Measurements from ENCODE around the gene CLIP4.
A peak's percentile ranks its signal among the peaks of the same experiment; 100 is the strongest.

CLIP4 gene

DNA sequence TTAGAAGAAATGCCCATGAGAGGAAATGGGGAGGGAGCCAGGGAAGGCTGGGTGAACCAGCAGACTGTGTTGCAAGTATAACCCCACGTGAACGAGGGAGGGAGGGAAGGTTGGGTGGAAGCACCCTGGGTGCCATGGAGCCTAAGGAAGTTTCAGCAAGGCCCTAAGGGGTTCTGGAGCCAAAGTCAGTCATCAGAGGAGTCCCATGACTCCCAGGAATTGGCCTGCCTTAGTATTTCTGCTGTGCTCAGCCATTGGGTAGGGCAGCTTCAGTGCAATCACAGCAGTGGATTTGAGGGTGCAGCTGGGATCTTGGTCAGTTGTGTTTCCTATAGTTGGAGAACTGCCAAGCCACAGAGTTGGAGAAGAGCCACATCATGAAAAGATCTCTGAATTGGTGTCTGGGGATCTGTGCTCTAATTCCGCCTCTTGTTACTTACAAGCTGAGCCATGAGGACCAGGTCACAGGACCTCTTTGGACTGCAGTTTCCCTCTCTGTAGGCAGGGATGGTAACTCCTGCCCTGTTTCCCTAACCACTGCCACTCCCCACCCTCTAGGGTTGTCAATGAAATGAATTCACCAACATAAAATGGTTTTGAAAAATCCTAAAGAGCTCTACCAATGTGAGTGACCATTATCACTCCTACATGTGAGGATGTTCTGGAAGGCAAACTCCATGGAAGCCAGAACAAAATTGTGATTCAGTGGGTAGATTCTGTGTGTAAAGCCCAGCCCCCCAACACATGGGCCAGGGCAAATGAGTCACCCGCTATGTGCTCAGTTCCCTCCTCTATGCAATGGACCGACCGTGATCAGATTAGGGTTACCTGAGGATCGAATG lies 108.9 kb downstream of the CLIP4 start:
- DNase-seq: peak in 1 of 2 experiments; percentile 17

DNA sequence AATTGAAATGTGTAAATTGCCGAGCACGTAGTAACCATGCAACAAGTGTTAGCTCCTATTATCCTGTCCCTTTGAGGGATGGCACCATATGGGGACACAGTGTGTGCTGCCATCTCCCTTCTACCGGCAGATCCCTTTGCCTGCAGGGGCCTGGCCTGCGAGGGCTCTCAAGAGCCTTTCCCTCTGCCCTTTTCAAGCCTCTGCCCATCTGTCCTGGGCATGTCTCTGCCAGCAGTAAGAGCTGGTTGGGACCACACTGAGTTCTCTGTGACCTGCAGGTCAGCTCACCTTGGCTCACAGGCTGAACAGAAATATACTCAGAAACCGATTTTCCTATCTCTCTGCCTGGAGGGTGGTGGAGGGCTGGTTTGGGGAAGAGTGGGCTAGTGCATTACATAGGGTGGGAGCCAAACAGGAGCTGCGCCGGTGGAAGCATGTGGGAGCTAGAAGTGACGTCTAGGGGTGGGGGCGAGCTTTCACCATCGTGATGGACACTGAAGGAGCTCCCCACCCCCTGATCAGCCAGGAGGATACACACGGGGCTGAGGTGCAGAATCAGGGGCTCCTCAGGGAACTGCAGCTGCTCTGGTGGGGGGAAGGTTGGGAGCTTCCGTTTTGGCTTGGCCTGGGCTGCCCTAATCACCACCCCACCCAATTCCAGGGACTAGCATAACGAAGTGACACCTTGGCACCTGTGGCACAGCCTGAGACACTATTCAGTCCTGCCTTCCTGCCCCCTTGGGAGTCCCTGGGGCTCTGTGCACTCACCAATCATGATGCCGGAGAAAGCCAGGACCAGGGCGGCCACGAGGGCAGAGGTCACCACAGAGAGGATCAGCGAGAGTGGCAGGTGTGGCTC lies 109.7 kb downstream of the CLIP4 start:
- DNase-seq: peak in 1 of 2 experiments; percentile 62

- no peak for DNase-seq
Measured at GRCh38 chr2:29225814-29226213, 110.6 kb downstream of the CLIP4 start.

DNA sequence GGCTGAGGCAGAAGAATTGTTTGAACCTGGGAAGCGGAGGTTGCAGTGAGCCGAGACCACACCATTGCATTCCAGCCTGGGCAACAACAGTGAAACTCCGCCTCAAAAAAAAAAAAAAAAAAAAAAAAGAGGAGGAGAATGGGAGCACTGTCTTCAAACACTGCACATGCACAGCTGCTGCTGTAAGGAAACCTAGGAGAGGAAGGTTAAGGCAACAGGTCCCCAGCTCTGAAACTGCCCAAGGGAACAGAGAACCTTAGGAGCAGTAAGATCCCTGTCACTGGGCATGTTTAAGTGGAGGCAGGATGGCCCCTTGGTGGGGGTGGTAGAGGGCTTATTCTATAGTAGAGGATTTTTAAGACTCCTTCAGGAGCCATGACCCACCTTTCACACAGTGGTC lies 111.2 kb downstream of the CLIP4 start:
- no peak for DNase-seq

DNA sequence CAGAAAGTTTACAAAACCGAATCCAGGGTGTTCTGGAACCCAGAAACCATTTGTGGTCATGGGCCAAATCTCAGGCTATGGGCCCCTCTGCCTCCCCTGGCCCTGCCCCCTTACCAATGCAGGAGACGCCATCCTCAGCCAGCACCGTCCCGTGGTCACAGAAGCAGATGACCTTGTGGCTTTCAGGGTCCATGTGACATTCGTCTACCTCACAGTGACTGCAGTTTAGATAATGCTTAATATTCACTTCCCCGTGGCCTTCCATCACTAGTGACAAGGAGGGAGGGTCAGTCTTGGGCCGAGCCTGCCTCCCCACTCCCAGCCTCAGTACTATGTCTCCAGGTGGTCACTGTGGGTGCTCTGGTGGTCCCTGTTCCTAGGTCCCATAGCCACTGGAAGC lies 111.6 kb downstream of the CLIP4 start:
- DNase-seq: no peak

- no peak for DNase-seq
Measured at GRCh38 chr2:29227935-29228675, 112.9 kb downstream of the CLIP4 start.

DNA sequence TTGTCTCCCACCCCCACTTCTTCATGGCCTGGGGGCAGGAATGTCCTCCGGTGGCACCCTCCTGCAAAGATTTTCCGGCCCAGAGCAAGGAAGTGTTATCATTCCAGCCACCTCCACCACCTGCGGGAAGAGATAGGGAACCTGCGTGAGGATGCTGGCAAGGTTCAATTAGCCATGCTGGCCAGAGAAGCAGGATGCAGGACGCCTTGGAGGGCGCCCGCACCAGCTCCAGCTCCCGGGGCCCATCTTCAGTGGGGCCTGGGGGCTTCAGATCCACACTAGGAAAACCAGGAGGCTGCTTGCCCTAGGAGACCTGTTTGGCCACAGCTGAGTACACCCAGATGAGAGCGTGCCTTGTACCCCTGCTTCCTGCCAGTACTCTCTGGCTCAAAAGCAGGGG lies 113.7 kb downstream of the CLIP4 start:
- DNase-seq: no peak

DNA sequence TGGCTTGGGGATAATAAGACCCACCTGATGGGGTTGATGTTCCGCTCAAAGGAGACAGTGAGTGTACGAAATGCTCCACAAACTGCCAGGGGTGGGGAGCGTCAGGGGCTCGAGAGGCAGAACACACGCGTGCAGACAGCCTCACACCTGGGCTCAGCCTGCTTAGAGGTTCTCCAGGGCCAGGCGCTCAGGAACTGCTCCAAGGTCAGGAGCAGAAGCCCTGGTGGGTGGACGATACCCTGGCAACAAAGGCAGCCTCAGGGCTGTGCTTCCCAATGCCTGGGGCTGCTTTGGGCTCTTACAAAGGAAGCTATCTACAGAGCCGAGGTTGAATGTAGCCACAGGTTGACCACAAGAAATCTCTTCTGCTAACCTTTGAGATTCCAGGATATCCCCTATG lies 114.4 kb downstream of the CLIP4 start:
- DNase-seq: no peak

- DNase-seq: no peak
Measured at GRCh38 chr2:29232041-29232440, 116.8 kb downstream of the CLIP4 start.

- no peak for DNase-seq
Measured at GRCh38 chr2:29233428-29233827, 118.2 kb downstream of the CLIP4 start.

- DNase-seq: no peak
Measured at GRCh38 chr2:29235411-29235810, 120.2 kb downstream of the CLIP4 start.

DNA sequence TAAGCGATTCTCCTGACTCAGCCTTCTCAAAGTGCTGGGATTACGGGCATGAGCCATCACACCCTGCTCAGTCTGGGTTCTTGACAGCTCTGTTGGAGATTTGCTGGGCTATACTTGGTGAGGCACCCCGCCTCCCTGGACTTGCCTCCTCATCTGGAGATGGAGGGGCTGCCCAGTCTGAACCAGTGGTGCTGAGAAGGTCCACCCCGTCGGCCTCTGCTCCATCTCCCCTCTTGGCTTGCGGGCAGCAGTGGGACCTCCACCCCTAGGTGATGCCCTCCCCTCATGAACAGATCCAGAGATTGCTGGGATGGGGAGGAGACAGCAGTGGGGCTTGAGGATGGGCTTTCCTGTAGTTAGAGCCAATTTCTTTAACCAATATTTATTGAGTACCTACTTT lies 120.9 kb downstream of the CLIP4 start:
- DNase-seq: no peak

DNA sequence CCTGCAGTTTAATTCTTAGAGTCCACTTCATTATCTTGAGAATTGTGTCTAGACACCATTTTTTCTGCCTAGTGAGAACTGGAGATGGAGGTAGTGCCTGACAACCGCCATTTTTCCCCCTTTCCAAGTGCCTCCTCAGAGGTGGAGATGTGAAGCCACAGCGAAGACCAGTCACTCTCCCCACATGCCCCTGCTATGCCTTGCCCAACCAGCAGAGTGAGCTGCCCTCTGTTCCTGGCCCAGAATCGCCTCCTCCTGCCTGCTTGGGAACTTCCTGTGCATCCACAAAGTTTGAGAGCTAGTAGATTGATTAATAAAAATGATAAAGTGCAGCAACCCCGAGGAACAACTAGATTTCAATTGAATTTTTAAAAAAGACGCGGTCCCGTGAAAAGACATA lies 123.3 kb downstream of the CLIP4 start:
- peak in 1 of 2 experiments; percentile 15 for DNase-seq
